WERI-Rb-1 (cell line): ENCODE data around the gene IGSF9B.

Experiments used
- DNase-seq: peaks from one replicate; pipeline ENCODE4 v3.0.0-alpha.2; 2020
- H3K27ac ChIP-seq: fragments of 250-450 bp; sonication (Bioruptor Pico); 2 replicates; pipeline ENCODE4 v1.5.1; 2020; ENCODE audit warnings: mild to moderate bottlenecking, moderate library complexity
- H3K27me3 ChIP-seq: fragments of 250-450 bp; sonication (Bioruptor Pico); 2 replicates; pipeline ENCODE4 v1.5.1; 2021; ENCODE audit warnings: mild to moderate bottlenecking, low read depth, moderate library complexity; ENCODE audit not compliant: insufficient read depth, severe bottlenecking
- H3K36me3 ChIP-seq: fragments of 250-450 bp; sonication (Bioruptor Pico); 2 replicates; pipeline ENCODE4 v1.5.1; 2020; ENCODE audit warnings: mild to moderate bottlenecking, moderate library complexity
- H3K4me3 ChIP-seq: 2 replicates; pipeline ENCODE4 v1.5.1; 2011; ENCODE audit warnings: low read depth, mild to moderate bottlenecking, control low read depth, low read length
- H3K9me3 ChIP-seq: fragments of 250-450 bp; sonication (Bioruptor Pico); 2 replicates; pipeline ENCODE4 v1.5.1; 2021; ENCODE audit warnings: mild to moderate bottlenecking, moderate library complexity; ENCODE audit not compliant: severe bottlenecking
- TF ChIP-seq, protein P1 (sequence below): IDR thresholded peaks from 2 replicates; pipeline ENCODE4 v1.5.1; 2011; ENCODE audit warnings: low read depth, mild to moderate bottlenecking, control low read depth, inconsistent platforms, low read length

IGSF9B gene

GRCh38 chr11:133936136-133936535, 20.6 kb downstream of the IGSF9B start:
- no peak overlapping the region for H3K27ac ChIP-seq
- no peaks in the 10 kb centered on the region for H3K9me3 ChIP-seq
- H3K36me3 ChIP-seq = peaks cover 68% of the 10 kb centered on the region
- no peaks in the 10 kb centered on the region for H3K27me3 ChIP-seq
- no peak for DNase-seq
- TF ChIP-seq, protein P1, sequence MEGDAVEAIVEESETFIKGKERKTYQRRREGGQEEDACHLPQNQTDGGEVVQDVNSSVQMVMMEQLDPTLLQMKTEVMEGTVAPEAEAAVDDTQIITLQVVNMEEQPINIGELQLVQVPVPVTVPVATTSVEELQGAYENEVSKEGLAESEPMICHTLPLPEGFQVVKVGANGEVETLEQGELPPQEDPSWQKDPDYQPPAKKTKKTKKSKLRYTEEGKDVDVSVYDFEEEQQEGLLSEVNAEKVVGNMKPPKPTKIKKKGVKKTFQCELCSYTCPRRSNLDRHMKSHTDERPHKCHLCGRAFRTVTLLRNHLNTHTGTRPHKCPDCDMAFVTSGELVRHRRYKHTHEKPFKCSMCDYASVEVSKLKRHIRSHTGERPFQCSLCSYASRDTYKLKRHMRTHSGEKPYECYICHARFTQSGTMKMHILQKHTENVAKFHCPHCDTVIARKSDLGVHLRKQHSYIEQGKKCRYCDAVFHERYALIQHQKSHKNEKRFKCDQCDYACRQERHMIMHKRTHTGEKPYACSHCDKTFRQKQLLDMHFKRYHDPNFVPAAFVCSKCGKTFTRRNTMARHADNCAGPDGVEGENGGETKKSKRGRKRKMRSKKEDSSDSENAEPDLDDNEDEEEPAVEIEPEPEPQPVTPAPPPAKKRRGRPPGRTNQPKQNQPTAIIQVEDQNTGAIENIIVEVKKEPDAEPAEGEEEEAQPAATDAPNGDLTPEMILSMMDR = no peak
- no peak overlapping the region for H3K4me3 ChIP-seq

DNA sequence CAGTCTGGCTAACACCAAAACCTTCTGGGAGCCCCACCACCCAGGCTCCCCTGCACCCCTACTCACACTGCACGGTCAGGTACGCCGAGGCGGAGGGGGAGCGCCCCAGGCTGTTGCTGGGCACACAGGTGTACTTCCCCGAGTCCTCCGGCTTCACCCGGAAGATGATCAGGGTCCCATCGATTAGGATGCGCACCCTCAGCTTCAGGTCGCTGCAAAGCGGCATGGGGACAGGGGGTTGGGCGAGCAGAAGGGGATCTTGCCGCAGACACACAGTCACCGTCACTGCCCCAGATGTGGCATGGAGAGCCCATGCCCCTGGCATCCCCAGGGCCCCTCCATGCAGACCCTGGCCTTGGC, 21.2 kb downstream of the IGSF9B start:
- H3K36me3 ChIP-seq = peaks cover 74% of the 10 kb centered on the region
- no peak overlapping the region for H3K4me3 ChIP-seq
- no peaks in the 10 kb centered on the region for H3K9me3 ChIP-seq
- peak overlapping the region; percentile 57; the same call in 1 of the 2 replicates for H3K27ac ChIP-seq
- TF ChIP-seq, protein P1 = no peak
- DNase-seq = no peak
- no peaks in the 10 kb centered on the region for H3K27me3 ChIP-seq

DNA sequence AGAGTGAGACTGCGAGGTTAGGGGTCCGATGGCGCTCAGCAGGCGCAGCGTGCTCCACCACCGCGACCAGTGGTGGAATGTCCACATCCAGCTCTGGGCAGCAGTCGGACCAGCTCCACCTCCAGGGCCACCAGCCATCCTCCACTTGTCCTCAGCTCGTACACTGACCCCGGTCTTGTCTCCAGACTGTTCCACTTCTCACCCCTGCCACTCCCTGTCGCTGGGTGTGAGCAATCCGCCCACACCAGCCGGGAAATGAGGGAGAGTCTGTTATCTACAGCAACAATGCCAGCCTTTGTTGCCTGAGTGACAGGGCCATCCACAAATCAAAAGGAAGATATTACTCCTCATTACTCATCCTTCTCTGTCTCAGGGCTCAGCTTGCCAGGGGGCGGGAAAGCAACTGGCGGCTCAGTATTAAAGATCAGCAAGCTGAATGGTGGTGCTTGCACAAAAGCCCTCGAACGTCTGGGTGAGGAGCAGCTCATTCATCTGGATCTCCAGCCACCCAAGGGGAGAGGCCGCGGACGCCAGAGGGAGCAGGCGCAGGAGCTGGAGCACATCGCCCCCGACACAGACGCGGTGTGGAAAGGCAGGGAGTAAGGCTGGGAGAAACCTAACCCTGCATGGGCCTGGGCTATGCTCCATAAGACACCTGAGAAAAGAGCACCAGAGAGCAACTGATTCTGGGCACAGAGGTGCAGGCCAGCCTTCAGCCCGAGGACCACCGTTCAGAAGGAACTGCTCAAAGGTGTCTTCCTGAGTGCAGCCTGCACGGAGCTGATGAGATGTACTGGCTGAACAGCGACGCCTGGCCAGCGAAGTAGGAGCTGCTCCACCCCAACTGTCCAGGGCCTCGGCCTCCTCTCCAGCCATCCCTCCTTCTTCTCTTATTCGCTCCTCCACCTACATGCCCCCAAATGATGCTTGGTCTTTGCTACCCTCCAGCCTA, 21.9 kb downstream of the IGSF9B start:
- H3K27me3 ChIP-seq = no peaks in the 10 kb centered on the region

DNA sequence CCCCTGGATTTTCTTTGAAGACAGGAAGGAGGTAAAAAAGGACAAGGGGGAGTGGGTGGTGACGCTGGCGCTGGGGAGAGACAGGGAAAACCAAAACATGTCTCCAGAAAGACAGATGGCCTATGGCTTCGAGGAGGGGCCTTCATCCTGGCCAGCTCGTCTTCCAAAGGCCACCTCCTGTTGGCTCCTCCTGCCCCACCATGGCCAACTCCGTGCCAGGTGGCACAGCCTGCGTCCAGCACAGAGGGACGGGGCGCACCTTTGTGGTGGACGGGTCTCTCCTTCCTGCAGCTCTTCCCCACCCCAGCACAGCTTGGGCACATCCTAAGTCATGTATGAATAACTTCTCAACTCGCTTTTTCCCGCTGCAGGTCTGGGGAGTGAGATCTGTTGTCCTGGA, 22.7 kb downstream of the IGSF9B start:
- no peaks in the 10 kb centered on the region for H3K9me3 ChIP-seq
- TF ChIP-seq, protein P1 = no peak
- no peak overlapping the region for H3K4me3 ChIP-seq
- no peaks in the 10 kb centered on the region for H3K27me3 ChIP-seq
- peaks cover 85% of the 10 kb centered on the region for H3K36me3 ChIP-seq
- H3K27ac ChIP-seq = peak overlapping the region; percentile 57; the same call in 1 of the 2 replicates
- no peak for DNase-seq

More for the DNA sequence above, 21.9 kb downstream of the IGSF9B start:
- peaks cover 81% of the 10 kb centered on the region for H3K36me3 ChIP-seq
- H3K9me3 ChIP-seq = no peaks in the 10 kb centered on the region
- TF ChIP-seq, protein P1 = no peak
- H3K27ac ChIP-seq = peak overlapping the region; percentile 57
- H3K4me3 ChIP-seq = no peak overlapping the region
- peak; percentile 69 for DNase-seq

- Histone ChIP-seq H3K36me3 (peaks cover 86% of the 10 kb centered on the region), H3K4me3 (no peak overlapping the region), H3K27me3 (no peaks in the 10 kb centered on the region), H3K27ac (no peak overlapping the region), H3K9me3 (no peaks in the 10 kb centered on the region)
- DNase-seq = no peak
- TF ChIP-seq, protein P1 = no peak
Observed at GRCh38 chr11:133931449-133932060, 25.2 kb downstream of the IGSF9B start.
